PC-9 (cell line): ENCODE data around the gene PHACTR3.

Source experiments
- EZH2 ChIP-seq: fragments of 200-600 bp; sonication (generic); IDR thresholded peaks from 2 replicates; pipeline ENCODE4 v1.8.0; 2017; ENCODE audit warnings: antibody characterized with exemption, low read depth
- TF ChIP-seq, protein P1 (sequence below): fragments of 200-600 bp; sonication (generic); conservative IDR thresholded peaks from 2 replicates; pipeline ENCODE4 v1.6.1; 2017; ENCODE audit warnings: mixed run types, antibody characterized with exemption, mild to moderate bottlenecking, moderate library complexity

DNA sequence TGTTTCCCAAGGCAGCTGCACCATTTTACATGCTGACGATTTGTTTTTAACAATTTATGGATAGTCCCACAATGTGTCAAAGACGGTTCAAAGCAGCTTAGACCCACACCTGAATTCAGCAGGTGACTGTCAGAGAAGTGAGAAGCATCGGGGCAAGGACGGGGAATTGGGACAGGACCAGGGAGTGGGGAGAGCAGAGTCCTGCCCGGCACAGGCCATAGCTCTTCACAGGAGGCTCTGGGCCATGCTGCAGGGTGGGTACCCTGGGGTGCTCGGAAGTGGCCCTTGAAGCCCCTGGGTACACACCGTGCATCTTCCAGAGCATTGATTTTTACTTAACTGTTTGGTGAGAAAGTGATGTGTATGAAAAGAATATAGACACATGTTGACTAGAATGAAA lies 33.2 kb upstream of the PHACTR3 start:
- TF ChIP-seq, protein P1, sequence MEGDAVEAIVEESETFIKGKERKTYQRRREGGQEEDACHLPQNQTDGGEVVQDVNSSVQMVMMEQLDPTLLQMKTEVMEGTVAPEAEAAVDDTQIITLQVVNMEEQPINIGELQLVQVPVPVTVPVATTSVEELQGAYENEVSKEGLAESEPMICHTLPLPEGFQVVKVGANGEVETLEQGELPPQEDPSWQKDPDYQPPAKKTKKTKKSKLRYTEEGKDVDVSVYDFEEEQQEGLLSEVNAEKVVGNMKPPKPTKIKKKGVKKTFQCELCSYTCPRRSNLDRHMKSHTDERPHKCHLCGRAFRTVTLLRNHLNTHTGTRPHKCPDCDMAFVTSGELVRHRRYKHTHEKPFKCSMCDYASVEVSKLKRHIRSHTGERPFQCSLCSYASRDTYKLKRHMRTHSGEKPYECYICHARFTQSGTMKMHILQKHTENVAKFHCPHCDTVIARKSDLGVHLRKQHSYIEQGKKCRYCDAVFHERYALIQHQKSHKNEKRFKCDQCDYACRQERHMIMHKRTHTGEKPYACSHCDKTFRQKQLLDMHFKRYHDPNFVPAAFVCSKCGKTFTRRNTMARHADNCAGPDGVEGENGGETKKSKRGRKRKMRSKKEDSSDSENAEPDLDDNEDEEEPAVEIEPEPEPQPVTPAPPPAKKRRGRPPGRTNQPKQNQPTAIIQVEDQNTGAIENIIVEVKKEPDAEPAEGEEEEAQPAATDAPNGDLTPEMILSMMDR: no peak
- TF ChIP-seq EZH2: no peak
